Stimulated activated CD8-positive, alpha-beta memory T cell treated with anti-CD3 and anti-CD28 coated beads, Interleukin-12 subunit alpha, Interleukin-12 subunit beta, amount 100 ng/mL, for 4 hours (primary cell): Measurements from ENCODE around the gene DGKG.

ENCODE experiments used
- DNase-seq: peaks from one replicate; pipeline ENCODE4 v3.0.0-alpha.2; 2020; ENCODE audit warnings: low read depth

DGKG gene

GRCh38 chr3:186367631-186368030 lies 5.6 kb upstream of the DGKG start:
- no peak for DNase-seq

GRCh38 chr3:186366206-186366605 lies 4.2 kb upstream of the DGKG start:
- no peak for DNase-seq

GRCh38 chr3:186365202-186365974 lies 3.4 kb upstream of the DGKG start:
- no peak for DNase-seq

- DNase-seq: no peak
These were observed 954 bp upstream of the DGKG start for GRCh38 chr3:186362988-186363387.

GRCh38 chr3:186362537-186362842 lies 456 bp upstream of the DGKG start:
- DNase-seq: no peak

GRCh38 chr3:186361246-186361761 lies 730 bp downstream of the DGKG start:
- DNase-seq: no peak

- DNase-seq: no peak
These were observed 1.3 kb downstream of the DGKG start for GRCh38 chr3:186360779-186361178.

- DNase-seq: no peak
These were observed 3.0 kb downstream of the DGKG start for GRCh38 chr3:186359078-186359477.

GRCh38 chr3:186356152-186356551 lies 5.9 kb downstream of the DGKG start:
- DNase-seq: no peak

- no peak for DNase-seq
These were observed 7.9 kb downstream of the DGKG start for GRCh38 chr3:186354100-186354499.

- no peak for DNase-seq
These were observed 9.7 kb downstream of the DGKG start for GRCh38 chr3:186352369-186352768.

GRCh38 chr3:186342197-186342596 lies 19.8 kb downstream of the DGKG start:
- no peak for DNase-seq

- DNase-seq: no peak
These were observed 21.8 kb downstream of the DGKG start for GRCh38 chr3:186340204-186340603.

- DNase-seq: no peak
These were observed 22.7 kb downstream of the DGKG start for GRCh38 chr3:186339180-186339918.

GRCh38 chr3:186333256-186333655 lies 28.8 kb downstream of the DGKG start:
- no peak for DNase-seq

GRCh38 chr3:186330772-186331460 lies 31.1 kb downstream of the DGKG start:
- DNase-seq: no peak

- no peak for DNase-seq
These were observed 32.4 kb downstream of the DGKG start for GRCh38 chr3:186329589-186329988.

- no peak for DNase-seq
These were observed 34.0 kb downstream of the DGKG start for GRCh38 chr3:186327912-186328487.

GRCh38 chr3:186322761-186323160 lies 39.3 kb downstream of the DGKG start:
- no peak for DNase-seq

- DNase-seq: no peak
These were observed 40.3 kb downstream of the DGKG start for GRCh38 chr3:186321746-186322145.

- no peak for DNase-seq
These were observed 41.0 kb downstream of the DGKG start for GRCh38 chr3:186320862-186321568.

GRCh38 chr3:186319945-186320344 lies 42.1 kb downstream of the DGKG start:
- no peak for DNase-seq
